OCI-LY3 (cell line): Measurements from ENCODE around the gene GPR18.

Experiments
- H2AFZ ChIP-seq: fragments of 200-600, 300-600 bp; shearing (Covaris generic); 2 replicates; pipeline ENCODE4 v1.6.0; 2014; ENCODE audit warnings: antibody characterized with exemption, low read depth, low read length
- H3K27ac ChIP-seq: fragments of 200-600, 300-600 bp; sonication (generic); 2 replicates; pipeline ENCODE4 v1.5.1; 2014; ENCODE audit warnings: mild to moderate bottlenecking, low read length, moderate library complexity, mixed read lengths
- H3K27me3 ChIP-seq: fragments of 200-600, 300-600 bp; sonication (generic); 2 replicates; pipeline ENCODE4 v1.6.1; 2014; ENCODE audit warnings: low read depth, low read length, mixed read lengths
- H3K36me3 ChIP-seq: fragments of 200-600, 300-600 bp; sonication (generic); replicated peaks from 2 replicates; pipeline ENCODE3; 2014; ENCODE audit warnings: low read depth, low read length, mixed read lengths
- H3K4me1 ChIP-seq: fragments of 300-600, 200-600 bp; sonication (generic); 2 replicates; pipeline ENCODE4 v1.6.1; 2014; ENCODE audit warnings: low read length, mixed read lengths
- H3K4me2 ChIP-seq: fragments of 200-600, 300-600 bp; sonication (generic); 2 replicates; pipeline ENCODE4 v1.6.1; 2014; ENCODE audit warnings: low read length, mixed read lengths
- H3K4me3 ChIP-seq: fragments of 300-600, 200-600 bp; sonication (generic); 2 replicates; pipeline ENCODE4 v1.5.1; 2014; ENCODE audit warnings: antibody characterized with exemption, mild to moderate bottlenecking, low read length, moderate library complexity
- H3K79me2 ChIP-seq: fragments of 300-600, 200-600 bp; shearing (Covaris generic); 2 replicates; pipeline ENCODE4 v1.6.1; 2014; ENCODE audit warnings: mild to moderate bottlenecking, low read length, mixed read lengths
- H3K9ac ChIP-seq: fragments of 300-600, 200-600 bp; shearing (Covaris generic); 2 replicates; pipeline ENCODE4 v1.6.0; 2014; ENCODE audit warnings: mild to moderate bottlenecking, low read length, moderate library complexity
- H3K9me3 ChIP-seq: fragments of 200-600, 300-600 bp; shearing (Covaris generic); 2 replicates; pipeline ENCODE4 v1.6.1; 2014; ENCODE audit warnings: low read length, mixed read lengths; ENCODE audit not compliant: insufficient read depth
- H4K20me1 ChIP-seq: fragments of 200-600, 300-600 bp; sonication (generic); 2 replicates; pipeline ENCODE4 v1.6.1; 2016; ENCODE audit warnings: low read length, mixed read lengths; ENCODE audit not compliant: insufficient read depth
- CTCF ChIP-seq: fragments of 200-600, 300-600 bp; sonication (generic); IDR thresholded peaks from 2 replicates; pipeline ENCODE4 v1.5.1; 2014; ENCODE audit warnings: antibody characterized with exemption, low read length, low read depth
- EZH2phosphoT487 ChIP-seq: fragments of 200-600 bp; shearing (Covaris generic); IDR thresholded peaks from 2 replicates; pipeline ENCODE4 v1.6.1; 2018; ENCODE audit warnings: antibody characterized with exemption, mixed run types, low read depth

Gene GPR18

GRCh38 chr13:99225078-99225477, 33.1 kb downstream of the GPR18 start:
- Histone ChIP-seq H3K4me3 (no peak overlapping the region), H3K9me3 (no peaks in the 10 kb centered on the region), H3K36me3 (peaks cover 25% of the 10 kb centered on the region), H3K4me1 (peaks cover 35% of the 10 kb centered on the region), H3K79me2 (peaks cover 68% of the 10 kb centered on the region), H3K4me2 (no peak overlapping the region), H3K27me3 (peaks cover 16% of the 10 kb centered on the region), H3K9ac (no peak overlapping the region), H4K20me1 (peaks cover 89% of the 10 kb centered on the region), H2AFZ (no peak overlapping the region), H3K27ac (no peak overlapping the region)
- TF ChIP-seq CTCF (no peak), EZH2phosphoT487 (no peak)

- Histone ChIP-seq H4K20me1 (peaks cover 87% of the 10 kb centered on the region), H3K27me3 (peaks cover 7% of the 10 kb centered on the region; the same call in 1 of the 2 replicates), H3K36me3 (peaks cover 25% of the 10 kb centered on the region), H3K79me2 (peaks cover 63% of the 10 kb centered on the region), H3K9ac (no peak overlapping the region), H3K9me3 (no peaks in the 10 kb centered on the region), H3K4me2 (no peak overlapping the region), H3K27ac (no peak overlapping the region), H2AFZ (no peak overlapping the region), H3K4me1 (peaks cover 29% of the 10 kb centered on the region), H3K4me3 (no peak overlapping the region)
- TF ChIP-seq EZH2phosphoT487: no peak
- no peak for TF ChIP-seq CTCF
These were observed 34.2 kb downstream of the GPR18 start for GRCh38 chr13:99224021-99224420.

- no peaks in the 10 kb centered on the region for H3K9me3 ChIP-seq
- H4K20me1 ChIP-seq: peaks cover 88% of the 10 kb centered on the region
- TF ChIP-seq CTCF: no peak
- peaks cover 25% of the 10 kb centered on the region for H3K36me3 ChIP-seq
- H3K4me3 ChIP-seq: no peak overlapping the region
- peaks cover 24% of the 10 kb centered on the region for H3K4me1 ChIP-seq
- H3K9ac ChIP-seq: no peak overlapping the region
- no peak overlapping the region for H3K27ac ChIP-seq
- peaks cover 4% of the 10 kb centered on the region; the same call in 1 of the 2 replicates for H3K27me3 ChIP-seq
- H3K79me2 ChIP-seq: peaks cover 64% of the 10 kb centered on the region
- H2AFZ ChIP-seq: no peak overlapping the region
- H3K4me2 ChIP-seq: no peak overlapping the region
These were observed 34.6 kb downstream of the GPR18 start for GRCh38 chr13:99223587-99223986.

GRCh38 chr13:99221567-99222239, 36.5 kb downstream of the GPR18 start:
- Histone ChIP-seq H3K4me3 (no peak overlapping the region), H3K79me2 (peaks cover 68% of the 10 kb centered on the region), H3K4me1 (peaks cover 10% of the 10 kb centered on the region), H3K4me2 (no peak overlapping the region), H3K27me3 (no peaks in the 10 kb centered on the region), H3K9me3 (no peaks in the 10 kb centered on the region), H4K20me1 (peaks cover 88% of the 10 kb centered on the region), H3K9ac (no peak overlapping the region), H3K36me3 (peaks cover 18% of the 10 kb centered on the region), H2AFZ (no peak overlapping the region), H3K27ac (no peak overlapping the region)
- no peak for TF ChIP-seq EZH2phosphoT487
